NOMO-1 treated with DMSO at 0.1 percent for 48 hours (cell line): ENCODE results near the gene MPEG1.

Experiments
- DNase-seq: peaks from one replicate; lab custom pipeline; 2025; ENCODE audit not compliant: unreplicated experiment; lab: John Stamatoyannopoulos, UW

Gene MPEG1

GRCh38 chr11:59172345-59173079 lies 40.2 kb downstream of the MPEG1 start:
- no peak for DNase-seq

DNA sequence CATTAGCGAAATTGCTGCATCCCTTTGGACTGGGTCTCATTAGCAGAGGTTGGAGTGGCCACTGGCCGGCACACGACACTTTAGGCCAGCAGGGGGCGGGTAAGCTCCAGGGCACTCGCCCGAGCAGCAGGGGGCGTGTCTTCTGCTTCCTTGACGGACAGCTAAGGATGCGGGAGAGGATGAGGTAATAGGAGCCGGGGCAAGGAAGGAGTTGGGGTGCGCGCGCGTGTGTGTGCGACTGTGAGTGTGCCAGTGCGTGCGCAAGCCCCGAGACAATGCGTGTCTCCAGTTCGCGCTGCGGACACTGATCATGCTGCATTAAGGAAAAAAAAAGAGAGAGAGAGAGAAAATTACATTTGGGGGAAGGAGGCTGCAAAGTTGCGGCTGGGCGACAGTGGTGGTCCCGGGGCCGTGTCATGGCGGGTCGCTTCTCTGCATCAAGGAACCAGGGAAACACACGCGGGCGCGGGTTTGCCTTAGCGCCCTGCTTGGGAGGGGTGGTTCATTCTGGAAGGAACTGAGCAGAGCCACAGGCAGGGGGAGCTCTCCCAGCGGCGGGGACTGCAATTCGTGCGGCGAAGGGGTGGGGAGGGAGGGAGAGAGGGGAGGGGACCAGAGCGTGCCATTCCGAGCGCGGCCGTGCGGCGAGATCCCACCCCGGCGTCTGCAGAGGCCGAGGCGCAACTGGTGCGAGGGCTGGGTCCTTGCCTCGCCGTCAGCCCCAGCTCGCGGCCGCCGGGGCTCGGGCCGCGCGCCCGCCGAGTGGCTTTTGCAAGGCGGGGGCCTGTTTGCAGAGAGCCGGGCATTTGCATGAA lies 41.0 kb downstream of the MPEG1 start, which contains the start of gene DTX4:
DTX4 (plus strand) TSS at position 625 of the 815 bp plus-strand sequence. CDS start 464 bp downstream, outside the sequence.
- peak; percentile 85 for DNase-seq

- no peak for DNase-seq
Observed at GRCh38 chr11:59164028-59164427, 48.7 kb downstream of the MPEG1 start.
